Stimulated activated CD4-positive, alpha-beta T cell treated with anti-CD3 and anti-CD28 coated beads, Interleukin-12 subunit alpha, Interleukin-12 subunit beta, amount 100 ng/mL, for 48 hours (primary cell): Measurements from ENCODE around the gene CORO1A.
"Not testable (repeated sequence)": the region's sequence is repeated elsewhere in the genome, so short reads cannot be mapped to it uniquely, and the experiment has no call there.

Source experiments
- DNase-seq, 3 donors: peaks; one replicate each; pipeline ENCODE4 v3.0.0-alpha.2; 2020; ENCODE audit warnings: low read depth in 2 of 3, low spot score in 1 of 3

The CORO1A gene

DNA sequence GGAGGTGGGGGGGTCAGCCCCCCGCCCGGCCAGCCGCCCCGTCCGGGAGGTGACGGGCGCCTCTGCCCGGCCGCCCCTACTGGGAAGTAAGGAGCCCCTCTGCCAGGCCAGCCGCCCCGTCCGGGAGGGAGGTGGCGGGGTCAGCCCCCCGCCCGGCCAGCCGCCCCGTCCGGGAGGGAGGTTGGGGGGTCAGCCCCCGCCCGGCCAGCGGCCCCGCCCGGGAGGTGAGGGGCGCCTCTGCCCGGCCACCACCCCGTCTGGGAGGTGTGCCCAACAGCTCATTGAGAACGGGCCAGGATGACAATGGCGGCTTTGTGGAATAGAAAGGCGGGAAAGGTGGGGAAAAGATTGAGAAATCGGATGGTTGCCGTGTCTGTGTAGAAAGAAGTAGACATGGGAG, 13.3 kb upstream of the CORO1A start:
- not testable (repeated sequence) for DNase-seq

- DNase-seq, result no peak
These were observed 10.3 kb upstream of the CORO1A start for GRCh38 chr16:30173054-30173453.

DNA sequence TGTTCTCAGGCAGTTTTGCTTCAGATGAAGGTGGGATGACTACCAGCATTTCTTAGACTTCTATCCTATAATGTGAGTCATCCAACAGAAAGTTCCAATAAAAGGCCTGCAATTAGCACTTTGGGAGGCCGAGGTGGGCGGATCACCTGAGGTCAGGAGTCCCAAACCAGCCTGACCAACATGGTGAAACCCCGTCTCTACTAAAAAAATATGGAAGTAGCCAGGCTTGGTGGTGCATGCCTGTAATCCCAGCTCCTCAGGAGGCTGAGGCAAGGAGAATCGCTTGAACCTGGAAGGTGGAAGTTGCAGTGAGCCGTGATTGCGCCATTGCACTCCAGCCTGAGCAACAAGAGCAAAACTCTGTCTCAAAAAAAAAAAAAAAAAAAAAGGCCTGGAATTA, 6.5 kb upstream of the CORO1A start:
- DNase-seq, result not testable (repeated sequence)

- no peak for DNase-seq
These were observed 4.2 kb upstream of the CORO1A start for GRCh38 chr16:30179195-30179594.

DNA sequence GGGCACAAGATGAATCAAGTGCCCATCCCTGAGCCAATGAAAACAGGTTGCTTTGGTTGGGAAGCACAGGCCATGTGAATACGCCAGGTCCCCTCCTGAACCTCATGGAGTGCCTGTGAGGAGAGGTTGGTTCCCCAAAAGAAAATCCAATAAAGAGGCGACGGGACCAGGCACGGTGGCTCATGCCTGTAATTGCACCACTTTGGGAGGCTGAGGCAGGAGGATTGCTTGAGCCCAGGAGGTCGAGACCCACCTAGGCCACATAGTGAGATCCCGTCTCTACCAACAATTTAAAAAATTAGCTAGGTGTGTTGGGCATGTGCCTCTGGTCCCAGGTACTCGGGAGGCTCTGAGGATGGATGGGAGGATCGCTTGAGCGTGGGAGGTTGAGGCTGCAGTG, 3.5 kb upstream of the CORO1A start:
- DNase-seq, result no peak

GRCh38 chr16:30180741-30181140, 2.7 kb upstream of the CORO1A start:
- DNase-seq, result no peak

- peak; percentile 44 to 52 (median 47) for DNase-seq
These were observed 891 bp downstream of the CORO1A start for GRCh38 chr16:30184096-30184890.

DNA sequence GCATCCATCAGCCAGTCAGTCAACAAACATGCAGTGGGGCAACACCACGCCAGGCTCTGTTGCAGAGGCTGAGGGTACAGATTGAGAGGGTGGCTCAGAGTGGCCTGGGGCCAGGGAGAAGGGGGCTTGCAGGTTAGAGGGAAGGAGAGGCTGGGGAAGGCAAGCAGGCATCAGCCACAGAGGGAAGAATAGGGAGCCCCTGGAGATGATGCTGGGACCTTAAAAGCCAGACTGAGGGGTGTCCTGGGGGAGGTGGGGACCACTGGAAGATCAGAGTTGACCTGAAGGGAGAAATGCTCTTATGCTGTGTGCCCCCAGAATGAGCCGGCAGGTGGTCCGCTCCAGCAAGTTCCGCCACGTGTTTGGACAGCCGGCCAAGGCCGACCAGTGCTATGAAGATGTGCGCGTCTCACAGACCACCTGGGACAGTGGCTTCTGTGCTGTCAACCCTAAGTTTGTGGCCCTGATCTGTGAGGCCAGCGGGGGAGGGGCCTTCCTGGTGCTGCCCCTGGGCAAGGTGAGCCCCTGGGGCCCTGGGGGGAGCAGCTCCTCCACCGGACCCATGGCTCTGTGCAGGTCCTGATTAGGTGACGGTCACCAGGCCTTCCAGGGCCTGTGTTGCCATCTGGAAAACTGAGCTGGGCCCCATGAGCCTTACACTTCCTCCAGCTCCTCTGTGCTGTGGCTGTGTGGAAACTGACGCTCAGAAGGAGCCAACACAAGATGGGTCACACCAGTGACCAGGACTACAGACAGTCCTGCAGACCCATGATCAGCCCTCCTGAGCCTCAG, 1.7 kb downstream of the CORO1A start:
- DNase-seq, result peak in 2 of 3 donors; percentile 21 to 29

DNA sequence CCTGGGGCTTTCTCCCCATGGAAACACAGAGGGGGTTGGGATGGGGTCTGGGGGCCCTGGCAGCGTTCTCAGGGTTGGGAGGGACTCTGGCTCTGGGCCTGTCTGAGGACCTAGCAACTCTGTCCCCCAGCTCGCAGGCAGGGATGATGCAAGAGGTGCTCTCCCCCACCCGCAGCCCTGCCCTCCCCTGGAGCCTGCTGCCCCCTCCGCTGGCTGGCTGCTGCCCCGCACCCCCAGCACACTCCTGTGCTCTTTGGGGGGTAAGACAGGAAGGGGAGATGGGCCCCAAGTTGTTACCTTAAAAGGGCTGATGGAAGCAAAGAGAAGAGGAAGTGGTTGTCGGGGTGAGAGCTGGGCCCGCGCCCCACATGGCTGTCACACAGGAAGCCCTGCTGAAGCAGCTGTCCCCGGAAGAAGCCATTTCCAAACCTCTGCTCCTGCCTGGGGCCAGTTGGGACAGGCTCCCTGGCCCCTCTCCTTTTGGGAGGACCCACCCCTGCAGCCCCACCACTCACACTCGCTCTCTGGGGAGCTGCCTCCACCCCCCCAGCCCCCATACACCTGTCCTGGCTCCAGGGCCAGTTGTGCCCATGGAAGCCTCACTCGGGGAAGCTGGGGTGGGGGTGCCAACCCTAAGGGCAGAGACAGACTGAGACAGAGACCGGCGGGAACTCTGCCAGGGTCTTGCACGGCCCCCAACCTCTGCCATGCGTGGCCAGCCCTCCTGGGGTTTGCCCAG, 2.5 kb downstream of the CORO1A start:
- DNase-seq, result peak; percentile 68 to 76 (median 71)

GRCh38 chr16:30186444-30186781, 3.0 kb downstream of the CORO1A start:
- DNase-seq, result peak in 1 of 3 donors; percentile 19

DNA sequence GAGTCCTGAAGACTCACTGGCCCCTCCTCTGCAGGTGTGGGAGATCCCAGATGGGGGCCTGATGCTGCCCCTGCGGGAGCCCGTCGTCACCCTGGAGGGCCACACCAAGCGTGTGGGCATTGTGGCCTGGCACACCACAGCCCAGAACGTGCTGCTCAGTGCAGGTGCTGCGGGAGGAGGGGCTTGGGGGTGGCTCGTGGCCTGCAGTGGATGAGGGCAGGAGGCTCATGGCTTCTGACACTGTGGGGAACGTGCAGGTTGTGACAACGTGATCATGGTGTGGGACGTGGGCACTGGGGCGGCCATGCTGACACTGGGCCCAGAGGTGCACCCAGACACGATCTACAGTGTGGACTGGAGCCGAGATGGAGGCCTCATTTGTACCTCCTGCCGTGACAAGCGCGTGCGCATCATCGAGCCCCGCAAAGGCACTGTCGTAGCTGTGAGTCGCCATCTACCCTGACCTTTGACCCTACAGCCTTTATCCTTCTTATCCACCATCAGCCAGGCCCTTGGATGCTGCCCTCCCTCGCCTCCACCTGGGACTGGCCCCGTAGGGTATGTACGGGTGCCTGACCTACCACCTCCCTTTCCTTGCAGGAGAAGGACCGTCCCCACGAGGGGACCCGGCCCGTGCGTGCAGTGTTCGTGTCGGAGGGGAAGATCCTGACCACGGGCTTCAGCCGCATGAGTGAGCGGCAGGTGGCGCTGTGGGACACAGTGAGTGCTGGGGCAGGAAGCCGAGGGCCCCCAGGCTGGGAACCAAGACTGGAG, 3.6 kb downstream of the CORO1A start:
- peak; percentile 78 to 89 (median 86) for DNase-seq

- DNase-seq, result no peak
These were observed 4.1 kb downstream of the CORO1A start for GRCh38 chr16:30187556-30187865.

DNA sequence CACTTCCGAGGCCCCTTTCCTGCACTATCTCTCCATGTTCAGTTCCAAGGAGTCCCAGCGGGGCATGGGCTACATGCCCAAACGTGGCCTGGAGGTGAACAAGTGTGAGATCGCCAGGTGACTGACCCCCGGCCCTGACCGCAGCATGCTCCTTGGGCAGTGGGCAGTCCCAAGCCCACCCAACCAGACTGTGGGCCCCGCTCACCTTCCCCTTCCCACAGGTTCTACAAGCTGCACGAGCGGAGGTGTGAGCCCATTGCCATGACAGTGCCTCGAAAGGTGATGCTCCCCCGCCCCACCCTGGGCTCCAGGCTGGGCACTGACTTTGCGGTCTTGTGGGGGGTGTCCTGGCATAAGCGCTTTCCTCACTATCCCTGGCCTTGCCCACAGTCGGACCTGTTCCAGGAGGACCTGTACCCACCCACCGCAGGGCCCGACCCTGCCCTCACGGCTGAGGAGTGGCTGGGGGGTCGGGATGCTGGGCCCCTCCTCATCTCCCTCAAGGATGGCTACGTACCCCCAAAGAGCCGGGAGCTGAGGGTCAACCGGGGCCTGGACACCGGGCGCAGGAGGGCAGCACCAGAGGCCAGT, 4.7 kb downstream of the CORO1A start:
- DNase-seq, result no peak

GRCh38 chr16:30191158-30191557, 7.8 kb downstream of the CORO1A start:
- DNase-seq, result not testable (repeated sequence)

DNA sequence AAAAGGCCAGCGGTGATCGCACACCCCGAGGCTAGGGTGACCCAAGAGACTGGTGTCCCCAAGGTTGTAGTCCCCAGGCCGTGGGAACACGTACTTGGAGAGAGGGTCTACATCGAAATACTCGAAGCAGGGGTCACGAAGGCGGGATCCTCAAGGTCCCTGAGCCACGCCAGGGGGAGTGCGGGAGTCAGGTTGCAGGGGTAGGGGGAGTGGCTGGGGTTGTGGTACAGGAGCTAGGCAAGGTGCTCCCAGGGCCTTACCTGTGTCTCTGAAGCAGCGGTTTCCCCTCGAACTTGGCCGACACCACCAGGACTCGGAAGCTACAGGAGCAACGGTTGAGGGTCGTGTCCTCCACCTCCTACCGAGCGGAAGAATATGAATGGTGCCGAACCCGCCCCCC, 9.7 kb downstream of the CORO1A start:
- DNase-seq, result not testable (repeated sequence)

- not testable (repeated sequence) for DNase-seq
These were observed 10.2 kb downstream of the CORO1A start, which contains the start of the genes BOLA2B and SLX1A for GRCh38 chr16:30193615-30194014. Gene BOLA2B (minus strand): TSS chr16:30193666. CDS start chr16:30193595, 71 bp downstream. Gene SLX1A (plus strand): TSS chr16:30193875. CDS start chr16:30194085, 210 bp downstream.

DNA sequence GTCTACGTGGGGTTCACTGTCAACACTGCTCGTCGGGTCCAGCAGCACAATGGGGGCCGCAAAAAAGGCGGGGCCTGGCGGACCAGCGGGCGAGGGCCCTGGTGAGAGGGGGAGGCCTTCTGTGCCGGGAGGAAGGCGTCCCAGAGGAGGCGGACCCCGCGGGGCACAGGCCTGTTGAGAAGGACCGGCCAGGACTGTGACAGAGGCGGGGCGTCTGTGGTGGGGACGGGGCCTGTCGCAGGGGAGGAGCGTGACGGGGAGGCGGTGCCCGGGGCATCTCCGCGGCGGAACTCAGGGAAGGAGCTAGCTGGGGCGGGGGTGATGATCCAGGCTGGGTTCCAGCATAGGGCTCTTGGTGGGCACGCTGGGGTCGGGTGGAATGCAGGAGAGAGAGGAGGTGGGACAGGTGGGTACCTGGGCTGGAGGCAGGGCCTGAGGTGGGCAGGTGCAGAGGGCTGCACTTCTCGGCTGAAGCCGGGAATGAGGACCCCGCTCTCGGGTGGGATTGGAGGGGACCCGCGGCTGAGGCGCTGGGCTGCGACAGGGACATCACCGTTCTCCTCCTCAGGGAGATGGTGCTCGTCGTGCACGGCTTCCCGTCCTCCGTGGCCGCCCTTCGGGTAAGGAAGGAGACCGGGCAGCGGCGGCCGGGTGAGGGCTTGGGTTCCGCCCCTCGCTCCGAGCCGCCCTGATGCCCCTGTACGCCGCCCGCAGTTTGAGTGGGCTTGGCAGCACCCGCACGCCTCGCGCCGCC, 10.9 kb downstream of the CORO1A start:
- DNase-seq, result not testable (repeated sequence)

DNA sequence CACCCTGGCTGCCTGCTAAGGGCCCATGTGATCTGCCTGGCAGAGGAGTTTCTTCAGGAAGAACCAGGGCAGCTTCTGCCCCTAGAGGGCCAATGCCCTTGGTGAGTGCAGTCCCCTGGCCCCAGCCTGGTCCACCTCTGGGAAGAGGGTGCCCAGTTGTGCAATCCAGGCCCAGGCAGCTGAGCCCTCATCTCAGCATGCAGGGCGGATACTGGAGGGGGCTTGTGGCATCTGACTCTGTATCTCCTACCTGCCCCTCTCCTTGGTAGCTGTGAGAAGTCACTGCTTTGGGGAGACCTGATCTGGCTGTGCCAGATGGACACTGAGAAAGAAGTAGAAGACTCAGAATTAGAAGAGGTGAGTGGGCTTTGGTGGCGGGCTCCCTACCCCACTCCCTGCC, 13.6 kb downstream of the CORO1A start:
- not testable (repeated sequence) for DNase-seq

DNA sequence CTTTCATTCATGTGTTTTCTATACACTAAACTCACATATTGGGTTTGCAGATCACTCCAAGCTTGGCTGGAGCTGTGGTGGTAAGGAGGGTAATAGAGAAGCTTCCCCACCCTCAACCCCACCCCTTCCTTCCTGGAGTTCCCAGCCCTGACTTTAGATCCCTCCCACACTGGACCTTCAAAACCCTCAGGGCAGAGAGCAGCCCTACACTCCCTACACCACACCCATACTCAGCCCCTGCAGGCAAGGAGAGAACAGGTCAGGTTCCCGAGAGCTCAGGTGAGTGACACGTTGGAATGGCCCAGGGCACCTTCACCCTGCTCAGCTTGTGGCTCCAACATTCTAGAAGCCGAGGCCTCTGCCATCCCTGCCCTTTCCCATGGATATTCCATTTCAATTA, 15.6 kb downstream of the CORO1A start, which contains the start of gene SULT1A3:
Gene SULT1A3, plus strand, starts transcription at position 207 of the 400 bp plus-strand sequence. CDS start 1,474 bp downstream, outside the sequence.
- DNase-seq, result not testable (repeated sequence)
